Measurements from ENCODE around the gene SHROOM1. TPM values are rescaled to one million over a fixed set of nuclear protein-coding genes. Genes with fewer than 3 reads are reported as not detected.

Gene SHROOM1
- total and polyA plus RNA-seq, 2 donors (not counting 3 experiments of a cell fraction or from before 2014, with no cell fraction given), result 12.8 to 20.9 TPM

- no peak overlapping the region for H3K4me3 ChIP-seq (replicated peaks in 1 of 3; ENCODE audit: insufficient read depth in 1 of 3, low read depth in 1 of 3, low read length in 3 of 3)
- no peak for FAIRE-seq
- CTCF ChIA-PET, result interaction anchor here (0.8 kb wide), 1 partner anchor 24 kb away, joined by 3 read pairs; no protein-coding TSS in a partner anchor
- no peaks in the 10 kb centered on the region for H3K36me3 ChIP-seq (ENCODE audit: control insufficient read depth in 2 of 2, extremely low read depth in 1 of 2, insufficient read depth in 2 of 2, low read length in 2 of 2)
- intact Hi-C loops (cut with micrococcal nuclease), result no loop called here
- no peaks in the 10 kb centered on the region for H4K20me1 ChIP-seq (replicated peaks; ENCODE audit: control insufficient read depth, extremely low read depth, insufficient read depth, low read length)
- no peak overlapping the region for H3K4me2 ChIP-seq (ENCODE audit: insufficient read depth, low read length)
- H2AFZ ChIP-seq (ENCODE audit: low read depth, low read length), result no peak overlapping the region
- H3K27ac ChIP-seq (ENCODE audit: insufficient read depth, low read depth, low read length), result no peak overlapping the region
- DNase-seq (ENCODE audit: low read depth, low spot score), result no peak
- H3K79me2 ChIP-seq (ENCODE audit: control insufficient read depth, insufficient read depth, low read length), result no peaks in the 10 kb centered on the region
- TF ChIP-seq EZH2 (IDR thresholded peaks at IDR 0.05; ENCODE audit: borderline replicate concordance, low read depth, low read length, severe bottlenecking), result no peak
- no peak for TF ChIP-seq FOS (IDR thresholded peaks at IDR 0.05; ENCODE audit: borderline replicate concordance, insufficient read depth, low read length)
- TF ChIP-seq POLR2AphosphoS5 (IDR thresholded peaks at IDR 0.05; ENCODE audit: insufficient read depth, low read depth, low read length), result no peak
- no peak for TF ChIP-seq JUN (IDR thresholded peaks at IDR 0.05; ENCODE audit: borderline replicate concordance, insufficient read depth, insufficient read length, low read depth)
- TF ChIP-seq POLR2A (IDR thresholded peaks at IDR 0.05; ENCODE audit: low read depth, low read length), result no peak
- TF ChIP-seq CTCF (IDR thresholded peaks at IDR 0.05; ENCODE audit: extremely low read depth in 1 of 2, insufficient read depth in 1 of 2, low read depth in 1 of 2, low read length in 2 of 2), result no peak
- TF ChIP-seq GATA2 (IDR thresholded peaks at IDR 0.05; ENCODE audit: insufficient read depth, insufficient read length, low read depth, low read length), result no peak
- TF ChIP-seq MAX (IDR thresholded peaks at IDR 0.05; ENCODE audit: insufficient read depth, insufficient read length), result no peak
- no peak for TF ChIP-seq MYC (IDR thresholded peaks at IDR 0.05; ENCODE audit: low read depth, low read length)
- H3K9ac ChIP-seq (replicated peaks; ENCODE audit: extremely low read depth, insufficient read depth, low read length), result no peak overlapping the region
- peaks cover 22% of the 10 kb centered on the region for H3K4me1 ChIP-seq (ENCODE audit: control insufficient read depth, extremely low read depth, insufficient read depth, low read length)
- no TSS peak for BruUV-seq (replicated peaks)
- no peaks in the 10 kb centered on the region for H3K9me1 ChIP-seq (replicated peaks; ENCODE audit: control insufficient read depth, extremely low read depth, insufficient read depth, low read length)
- POLR2A ChIA-PET, result no interaction called here
- no peaks in the 10 kb centered on the region for H3K27me3 ChIP-seq (ENCODE audit: control insufficient read depth in 2 of 2, insufficient read depth in 2 of 2, low read length in 2 of 2)
- no peaks in the 10 kb centered on the region for H3K9me3 ChIP-seq (replicated peaks; ENCODE audit: control insufficient read depth, insufficient read depth, low read length)
- dilution Hi-C loops (cut with MboI; ENCODE audit: extremely low pct_ligation_motif_present, low sequenced_read_pairs), result no loop called here
Observed at GRCh38 chr5:132837868-132838267, 7.4 kb upstream of the SHROOM1 start.
